ENCODE data around the gene LACC1. TPM values are rescaled to one million over a fixed set of nuclear protein-coding genes. Genes with fewer than 3 reads are reported as not detected.

LACC1 gene
- 1 to 10 TPM; 3.2 to 5.4 TPM for total RNA-seq

DNA sequence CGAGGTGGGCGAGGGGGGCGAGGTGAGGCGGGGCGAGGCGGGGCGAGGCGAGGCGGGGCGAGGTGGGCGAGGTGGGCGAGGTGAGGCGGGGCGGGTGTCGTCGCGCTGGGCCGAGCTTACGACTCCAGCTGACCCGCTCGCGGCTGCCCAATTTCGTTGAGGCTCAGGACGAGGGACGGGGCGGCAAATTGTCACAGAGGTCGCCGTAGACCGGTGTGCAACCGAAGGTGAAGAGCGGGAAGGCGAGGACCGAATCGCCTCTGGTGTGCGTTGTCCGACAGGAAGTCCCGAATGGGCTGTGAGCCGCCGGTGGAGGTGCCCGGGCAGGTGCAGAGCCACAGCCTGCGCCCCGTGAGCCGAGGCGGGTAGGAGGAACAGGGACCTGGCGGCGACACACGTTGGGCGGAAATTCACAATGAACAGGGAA is at the start of gene LACC1:
Gene LACC1 (plus strand): TSS at position 150 of the 427 bp plus-strand sequence. CDS start 1,082 bp downstream, outside the sequence.
- CTCF ChIA-PET: no interaction called here
- DNase-seq: peak; percentile 37

DNA sequence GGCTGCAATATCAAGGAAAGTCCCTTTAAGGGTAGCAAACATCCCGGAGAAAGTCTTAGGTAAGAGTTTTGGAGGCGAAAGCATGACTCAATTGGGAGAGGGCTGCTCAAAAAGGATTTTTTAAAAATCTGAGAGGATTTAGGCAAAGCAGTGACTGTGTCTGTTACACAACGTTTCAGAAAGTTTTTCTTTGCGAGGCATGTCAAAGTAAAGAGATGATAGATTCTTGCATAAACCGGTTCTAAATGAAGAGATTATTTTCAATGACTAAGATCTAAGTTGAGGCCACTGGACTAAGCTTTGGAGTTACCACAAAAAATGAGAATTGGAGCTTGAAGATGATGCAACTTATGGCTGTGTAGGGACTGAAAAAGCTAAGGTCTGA is 49.2 kb upstream of the LACC1 start:
- ChIA-PET CTCF (no interaction called here), POLR2A (no interaction called here)
- Mint-ChIP-seq H3K27me3 (peaks cover 13% of the 10 kb centered on the region), H3K4me1 (no peaks in the 10 kb centered on the region), H3K4me3 (no peak overlapping the region), H3K9me3 (no peaks in the 10 kb centered on the region), H3K36me3 (ENCODE audit: low read depth) (no peaks in the 10 kb centered on the region), H3K27ac (no peak overlapping the region)
- DNase-seq: no peak

More for the DNA sequence above, at the start of gene LACC1:
- peaks cover 8% of the 10 kb centered on the region for H3K36me3 Mint-ChIP-seq (ENCODE audit: low read depth)
- peaks cover 12% of the 10 kb centered on the region for H3K27me3 Mint-ChIP-seq
- peaks cover 29% of the 10 kb centered on the region for H3K4me1 Mint-ChIP-seq
- POLR2A ChIA-PET: interaction anchor here (0.7 to 1.3 kb wide), 3 partner anchors 26 to 887 kb away, joined by 3 to 4 read pairs (median 3); partner anchors contain the start of gene EPSTI1
- peak within 1 kb of the TSS; percentile 63 for H3K27ac Mint-ChIP-seq
- H3K4me3 Mint-ChIP-seq: peak within 1 kb of the TSS; percentile 72
- H3K9me3 Mint-ChIP-seq: no peaks in the 10 kb centered on the region

DNA sequence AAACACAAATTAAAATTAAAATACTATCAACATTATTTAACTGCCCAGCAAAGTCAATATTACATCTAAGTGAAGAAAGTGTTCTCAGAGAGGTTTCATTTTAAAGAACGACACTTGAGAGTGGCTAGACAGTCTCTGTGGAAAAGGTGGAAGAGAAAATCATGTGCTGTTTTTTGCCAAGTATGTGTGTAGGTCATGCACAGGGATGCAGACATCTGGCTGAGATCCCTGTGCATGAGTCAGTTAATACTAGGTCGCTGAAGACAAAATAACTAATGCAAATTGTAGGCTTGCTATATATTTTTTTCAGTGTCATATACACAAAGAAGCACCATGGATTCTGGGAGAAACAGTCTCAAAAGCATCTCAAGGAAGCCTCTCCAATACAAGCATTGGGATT is 48.6 kb upstream of the LACC1 start:
- Mint-ChIP-seq H3K4me1 (no peaks in the 10 kb centered on the region), H3K27me3 (peaks cover 13% of the 10 kb centered on the region), H3K36me3 (ENCODE audit: low read depth) (no peaks in the 10 kb centered on the region), H3K4me3 (no peak overlapping the region), H3K9me3 (no peaks in the 10 kb centered on the region), H3K27ac (no peak overlapping the region)
- DNase-seq: no peak
- ChIA-PET POLR2A (no interaction called here), CTCF (no interaction called here)

DNA sequence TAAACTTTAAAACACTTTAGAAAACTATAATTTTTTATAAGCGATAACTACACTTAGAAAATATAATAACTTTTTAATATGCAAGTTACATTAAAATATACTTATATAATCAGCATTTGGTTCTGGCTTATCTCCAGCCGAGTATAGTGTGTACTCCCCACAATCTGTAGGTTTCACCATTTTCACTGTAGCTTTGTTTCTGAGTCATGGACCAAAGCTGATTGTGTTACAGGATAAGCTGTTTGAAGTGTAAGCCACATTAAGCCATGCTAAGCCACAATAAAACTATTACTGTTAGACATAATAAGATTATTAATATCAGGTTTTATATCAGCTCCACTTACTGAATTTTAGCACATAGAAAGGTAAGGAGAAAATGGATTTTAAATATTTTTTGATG is 44.0 kb upstream of the LACC1 start:
- CTCF ChIA-PET: no interaction called here
- H3K27me3 Mint-ChIP-seq: no peaks in the 10 kb centered on the region
- DNase-seq: no peak
- H3K36me3 Mint-ChIP-seq (ENCODE audit: low read depth): no peaks in the 10 kb centered on the region
- POLR2A ChIA-PET: no interaction called here
- no peak overlapping the region for H3K4me3 Mint-ChIP-seq
- H3K9me3 Mint-ChIP-seq: no peaks in the 10 kb centered on the region
- H3K4me1 Mint-ChIP-seq: no peaks in the 10 kb centered on the region
- H3K27ac Mint-ChIP-seq: no peak overlapping the region

DNA sequence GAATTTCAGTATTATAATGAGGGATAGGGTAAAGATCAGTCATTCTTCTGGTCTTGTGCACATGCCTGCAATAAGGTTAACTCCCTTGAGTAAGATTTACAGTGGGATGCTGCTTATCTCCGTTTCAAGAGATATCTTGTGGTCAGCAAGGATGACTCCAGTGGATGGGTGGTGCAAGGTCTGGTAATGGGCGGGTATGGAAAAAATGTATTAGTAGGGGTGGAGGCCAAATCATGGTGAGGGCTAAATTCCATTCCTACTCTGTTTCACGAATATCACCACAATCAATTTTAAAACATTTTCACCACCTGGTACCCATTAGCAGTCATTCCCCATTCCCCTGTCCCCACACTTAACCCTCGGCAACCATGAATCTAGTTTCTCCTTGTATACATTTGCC is 40.8 kb upstream of the LACC1 start:
- H3K27ac Mint-ChIP-seq: no peak overlapping the region
- DNase-seq: no peak
- H3K36me3 Mint-ChIP-seq (ENCODE audit: low read depth): no peaks in the 10 kb centered on the region
- H3K9me3 Mint-ChIP-seq: no peaks in the 10 kb centered on the region
- POLR2A ChIA-PET: no interaction called here
- no peak overlapping the region for H3K4me3 Mint-ChIP-seq
- H3K4me1 Mint-ChIP-seq: no peaks in the 10 kb centered on the region
- CTCF ChIA-PET: no interaction called here
- H3K27me3 Mint-ChIP-seq: no peaks in the 10 kb centered on the region

DNA sequence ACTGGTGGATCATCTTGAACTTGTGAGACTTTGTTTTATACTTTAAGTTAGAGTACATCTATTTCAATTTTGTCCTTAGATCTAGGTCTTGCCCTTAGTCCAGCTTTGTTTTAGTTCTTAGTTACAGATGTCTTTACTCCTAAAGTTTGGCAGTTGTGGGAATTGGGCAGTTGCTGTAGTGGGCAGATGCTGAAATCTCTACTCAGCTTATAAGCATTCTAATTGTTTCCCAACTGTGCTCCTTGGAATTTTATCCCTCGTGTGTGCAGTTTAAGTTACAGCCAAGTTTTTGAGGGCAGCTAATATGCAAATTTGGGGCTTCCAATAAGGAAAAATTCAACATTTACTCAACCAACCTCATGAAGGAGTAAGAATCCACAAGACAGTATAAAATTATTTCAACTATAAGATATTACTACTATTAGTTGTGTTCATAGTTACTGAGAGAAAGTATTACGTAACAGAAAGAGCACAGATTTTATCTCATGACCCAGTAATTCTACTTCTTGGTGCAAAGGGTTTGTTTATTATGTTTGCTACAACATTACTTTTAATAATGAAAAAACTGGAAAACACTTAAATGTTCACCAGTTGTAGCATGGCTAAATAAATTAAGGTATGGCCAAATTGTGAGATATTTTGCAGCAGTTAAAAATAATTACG is 33.1 kb upstream of the LACC1 start:
- Mint-ChIP-seq H3K4me3 (no peak overlapping the region), H3K36me3 (ENCODE audit: low read depth) (peaks cover 14% of the 10 kb centered on the region), H3K9me3 (peaks cover 18% of the 10 kb centered on the region), H3K27ac (no peak overlapping the region), H3K4me1 (no peaks in the 10 kb centered on the region), H3K27me3 (peaks cover 10% of the 10 kb centered on the region)
- ChIA-PET POLR2A (no interaction called here), CTCF (no interaction called here)
- no peak for DNase-seq

DNA sequence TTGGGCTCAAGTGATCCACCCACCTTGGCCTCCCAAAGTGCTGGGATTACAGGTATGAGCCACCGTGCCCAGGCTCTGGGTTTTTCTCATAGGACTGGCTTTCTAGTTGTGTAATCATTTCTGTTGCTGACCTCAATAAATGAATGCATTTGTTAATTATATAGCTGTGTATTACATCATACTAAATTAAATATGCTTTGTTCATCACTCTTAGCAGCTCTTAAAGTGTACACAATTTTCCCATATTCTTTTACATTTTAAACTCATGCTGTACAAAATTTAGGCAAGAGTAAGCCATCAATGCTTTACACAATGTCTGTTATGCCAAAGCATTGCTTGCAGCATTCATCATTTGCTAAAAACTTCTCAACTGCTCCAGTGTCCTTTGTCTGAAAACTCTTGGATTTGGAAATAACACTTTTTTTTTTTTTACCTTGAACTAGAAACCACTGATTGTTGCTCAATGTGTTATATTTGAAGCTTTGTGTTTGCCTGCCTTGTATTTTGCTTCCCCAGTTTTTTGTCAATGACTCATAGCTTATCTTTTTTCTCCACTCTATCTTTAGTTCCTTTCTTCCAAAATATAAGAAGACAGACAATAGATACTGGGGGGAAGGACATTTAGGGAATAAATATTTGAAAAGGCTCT is 31.6 kb upstream of the LACC1 start:
- POLR2A ChIA-PET: interaction anchor here (0.6 kb wide), 1 partner anchor 867 kb away, joined by 4 read pairs; no protein-coding TSS in a partner anchor
- H3K9me3 Mint-ChIP-seq: peaks cover 31% of the 10 kb centered on the region
- CTCF ChIA-PET: no interaction called here
- H3K4me1 Mint-ChIP-seq: no peaks in the 10 kb centered on the region
- H3K27ac Mint-ChIP-seq: no peak overlapping the region
- peaks cover 19% of the 10 kb centered on the region for H3K36me3 Mint-ChIP-seq (ENCODE audit: low read depth)
- DNase-seq: no peak
- H3K27me3 Mint-ChIP-seq: peaks cover 11% of the 10 kb centered on the region
- no peak overlapping the region for H3K4me3 Mint-ChIP-seq

DNA sequence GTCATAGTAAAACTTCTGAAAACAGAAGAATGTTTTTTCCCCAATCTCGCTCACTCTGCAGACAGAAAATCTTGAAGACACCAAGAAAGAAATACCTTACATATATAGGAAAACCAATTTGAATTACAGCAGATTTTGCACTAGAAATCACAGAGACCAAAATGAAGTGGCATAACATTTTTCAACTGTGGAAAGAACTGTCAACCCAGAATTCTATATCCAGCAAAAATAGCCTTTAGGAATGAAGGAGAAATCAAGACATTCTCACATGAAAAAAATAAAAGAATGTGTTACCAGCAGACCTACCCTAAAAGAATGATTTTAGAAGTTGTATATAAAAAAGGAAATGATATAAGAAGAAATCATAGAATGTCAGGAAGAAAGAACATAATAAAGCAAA is 28.8 kb upstream of the LACC1 start:
- Mint-ChIP-seq H3K4me1 (no peaks in the 10 kb centered on the region), H3K9me3 (peaks cover 34% of the 10 kb centered on the region), H3K36me3 (ENCODE audit: low read depth) (peaks cover 19% of the 10 kb centered on the region), H3K27me3 (peaks cover 3% of the 10 kb centered on the region), H3K4me3 (no peak overlapping the region), H3K27ac (no peak overlapping the region)
- ChIA-PET POLR2A (no interaction called here), CTCF (no interaction called here)
- no peak for DNase-seq

DNA sequence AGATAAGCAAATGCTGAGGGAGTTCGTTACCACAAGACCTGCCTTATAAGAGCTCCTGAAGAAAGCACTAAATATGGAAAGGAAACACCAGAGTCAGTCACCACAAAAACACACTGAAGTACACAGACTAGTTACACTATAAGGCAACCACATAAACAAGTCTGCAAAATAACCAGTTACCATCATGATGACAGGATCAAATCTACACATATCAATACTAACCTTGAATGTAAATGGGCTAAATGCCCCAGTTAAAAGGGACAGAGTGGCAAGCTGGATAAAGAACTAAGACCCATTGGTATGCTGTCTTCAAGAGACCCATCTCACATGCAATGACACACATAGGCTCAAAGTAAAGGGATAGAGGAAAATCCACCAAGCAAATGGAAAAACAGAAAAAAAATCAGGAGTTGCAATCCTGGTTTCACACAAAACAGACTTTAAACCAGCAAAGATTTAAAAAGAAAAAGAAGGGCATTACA is 26.7 kb upstream of the LACC1 start:
- POLR2A ChIA-PET: no interaction called here
- peaks cover 34% of the 10 kb centered on the region for H3K9me3 Mint-ChIP-seq

DNA sequence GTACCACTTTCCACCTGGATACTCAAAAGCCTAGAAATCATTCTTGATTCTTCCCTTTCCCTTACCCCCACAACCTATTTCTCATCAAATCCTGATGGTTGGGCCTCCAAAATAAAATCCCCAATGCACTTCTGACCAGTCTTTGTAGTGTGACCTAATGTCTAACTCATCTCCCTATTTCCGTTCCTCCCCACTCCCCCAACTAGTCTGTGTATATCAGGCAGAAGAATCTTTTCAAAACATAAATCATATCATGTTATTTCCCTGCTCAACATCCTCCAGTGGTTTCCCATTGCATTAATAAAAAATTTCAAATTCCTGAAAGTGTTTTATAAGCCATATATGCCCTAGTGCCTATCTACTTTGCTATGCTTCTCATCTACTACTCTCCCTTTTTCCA is 17.8 kb upstream of the LACC1 start:
- ChIA-PET CTCF (no interaction called here), POLR2A (no interaction called here)
- Mint-ChIP-seq H3K9me3 (no peaks in the 10 kb centered on the region), H3K27ac (no peak overlapping the region), H3K36me3 (ENCODE audit: low read depth) (no peaks in the 10 kb centered on the region), H3K4me1 (no peaks in the 10 kb centered on the region), H3K27me3 (no peaks in the 10 kb centered on the region), H3K4me3 (no peak overlapping the region)
- DNase-seq: no peak

More for the DNA sequence above, 26.7 kb upstream of the LACC1 start:
- Mint-ChIP-seq H3K27me3 (peaks cover 3% of the 10 kb centered on the region), H3K36me3 (ENCODE audit: low read depth) (peaks cover 19% of the 10 kb centered on the region), H3K4me1 (no peaks in the 10 kb centered on the region), H3K27ac (no peak overlapping the region), H3K4me3 (no peak overlapping the region)
- no peak for DNase-seq
- CTCF ChIA-PET: no interaction called here

DNA sequence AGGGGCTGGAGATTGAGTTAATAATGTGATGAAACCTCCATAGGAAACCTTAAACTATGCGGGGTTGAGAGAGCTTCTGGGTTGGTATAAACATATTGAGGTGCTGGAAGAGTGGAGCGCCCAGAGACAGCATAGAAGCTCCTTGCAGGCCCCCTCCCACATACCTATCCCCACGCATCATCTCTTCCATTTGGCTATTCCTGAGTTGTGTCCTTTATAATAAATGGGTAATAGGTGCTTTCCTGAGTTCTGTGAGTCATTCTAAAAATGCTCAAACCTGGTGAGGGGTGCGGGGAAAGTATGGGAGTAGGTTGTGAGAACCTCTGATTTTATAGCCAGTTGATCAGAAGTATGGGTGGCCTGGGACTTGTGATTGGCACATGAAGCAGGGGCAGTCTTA is 14.8 kb upstream of the LACC1 start:
- CTCF ChIA-PET: interaction anchor here (1.6 kb wide), 1 partner anchor 61 kb away, joined by 5 read pairs; no protein-coding TSS in a partner anchor
- no peak overlapping the region for H3K27ac Mint-ChIP-seq
- POLR2A ChIA-PET: no interaction called here
- no peaks in the 10 kb centered on the region for H3K27me3 Mint-ChIP-seq
- H3K9me3 Mint-ChIP-seq: no peaks in the 10 kb centered on the region
- no peaks in the 10 kb centered on the region for H3K4me1 Mint-ChIP-seq
- H3K4me3 Mint-ChIP-seq: no peak overlapping the region
- H3K36me3 Mint-ChIP-seq (ENCODE audit: low read depth): no peaks in the 10 kb centered on the region
- no peak for DNase-seq

DNA sequence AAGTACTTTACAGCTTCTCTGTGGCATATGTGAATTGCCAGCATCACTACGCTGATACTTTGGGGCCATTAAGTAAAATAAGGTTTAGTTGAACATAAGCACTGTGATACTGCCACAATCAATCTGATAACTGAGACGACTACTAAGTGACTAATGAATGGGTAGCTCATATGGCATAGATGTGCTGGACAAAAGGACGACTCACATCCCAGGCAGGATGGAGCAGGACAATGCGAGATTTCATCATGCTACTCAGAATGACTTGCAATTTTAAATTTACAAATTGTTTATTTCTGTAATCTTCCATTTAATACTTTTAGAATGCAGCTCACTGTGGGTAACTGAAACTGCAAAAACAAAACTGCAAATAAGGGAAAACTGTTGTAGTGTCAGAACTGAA is 13.8 kb upstream of the LACC1 start:
- POLR2A ChIA-PET: no interaction called here
- no peaks in the 10 kb centered on the region for H3K36me3 Mint-ChIP-seq (ENCODE audit: low read depth)

DNA sequence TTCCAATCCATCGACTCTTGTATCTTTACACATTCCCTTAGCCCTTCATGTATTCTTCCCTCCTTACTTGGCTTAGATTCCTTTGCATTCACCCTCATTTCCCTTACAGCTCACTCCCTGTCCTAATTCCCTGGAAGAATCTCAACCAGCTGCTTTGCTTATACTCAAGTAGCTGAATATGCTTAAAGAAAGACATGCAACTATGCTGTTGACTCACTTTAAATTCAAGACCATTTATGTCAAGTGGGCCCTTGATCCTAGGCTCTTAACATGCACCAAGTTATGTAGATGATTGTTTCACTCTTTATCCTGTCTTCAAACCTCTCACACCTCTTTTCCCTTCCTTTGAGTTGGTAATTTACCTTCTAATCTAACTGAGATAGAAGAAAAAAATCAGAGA is 7.5 kb upstream of the LACC1 start:
- no peak overlapping the region for H3K4me3 Mint-ChIP-seq

More for the DNA sequence above, 13.8 kb upstream of the LACC1 start:
- DNase-seq: no peak
- CTCF ChIA-PET: no interaction called here
- Mint-ChIP-seq H3K4me1 (no peaks in the 10 kb centered on the region), H3K4me3 (no peak overlapping the region), H3K9me3 (no peaks in the 10 kb centered on the region), H3K27ac (no peak overlapping the region), H3K27me3 (no peaks in the 10 kb centered on the region)

More for the DNA sequence above, 7.5 kb upstream of the LACC1 start:
- H3K9me3 Mint-ChIP-seq: no peaks in the 10 kb centered on the region
- POLR2A ChIA-PET: no interaction called here
- CTCF ChIA-PET: no interaction called here
- H3K27me3 Mint-ChIP-seq: no peaks in the 10 kb centered on the region
- no peaks in the 10 kb centered on the region for H3K4me1 Mint-ChIP-seq
- no peak overlapping the region for H3K27ac Mint-ChIP-seq
- no peaks in the 10 kb centered on the region for H3K36me3 Mint-ChIP-seq (ENCODE audit: low read depth)
- no peak for DNase-seq
